Ovary (tissue), 9 donors: ENCODE measurements around the gene CYP2S1. TPM values are rescaled to one million over a fixed set of nuclear protein-coding genes. Genes with fewer than 3 reads are reported as not detected.
A peak's percentile ranks its signal among the peaks of the same experiment; 100 is the strongest.
"Not testable (repeated sequence)": the region's sequence is repeated elsewhere in the genome, so short reads cannot be mapped to it uniquely, and the experiment has no call there.

Experiments used
- DNase-seq, 5 donors: peaks; one replicate each; pipeline ENCODE4 v3.0.0-alpha.2; 2019 to 2020
- H3K27ac ChIP-seq, 2 donors: fragments of 200-600 bp; one replicate each; pipeline versions ENCODE4 v1.5.1 to v1.8.0; 2019 to 2022
- H3K27me3 ChIP-seq: fragments of 200-600 bp; one replicate; pipeline ENCODE4 v1.8.0; 2022
- H3K36me3 ChIP-seq: fragments of 200-600 bp; sonication (generic); one replicate; pipeline ENCODE4 v1.5.1; 2019
- H3K4me1 ChIP-seq: one replicate; pipeline ENCODE4 v1.8.1; 2013; ENCODE audit warnings: mild to moderate bottlenecking, moderate library complexity; ENCODE audit not compliant: insufficient read depth
- H3K4me3 ChIP-seq: fragments of 200-600 bp; sonication (generic); one replicate; pipeline ENCODE4 v1.5.1; 2017
- H3K9me3 ChIP-seq, 2 donors: fragments of 200-600 bp in 1 of 2; sonication (generic) in 1 of 2; one replicate each; pipeline versions ENCODE4 v1.5.1 to v1.8.1; 2013 to 2019; ENCODE audit warnings: mild to moderate bottlenecking in 1 of 2, moderate library complexity in 1 of 2
- CTCF ChIP-seq, 3 donors: fragments of 450-650 bp in 2 of 3; fragments of 200-600 bp in 1 of 3; IDR thresholded peaks; one replicate each; pipeline versions ENCODE4 v1.5.1 to v1.8.0; 2016 to 2022; ENCODE audit warnings: antibody characterized with exemption in 3 of 3, mild to moderate bottlenecking in 1 of 3
- EP300 ChIP-seq: sonication (generic); formaldehyde crosslinking; IDR thresholded peaks from one replicate; pipeline ENCODE4 v1.6.1; 2017; ENCODE audit warnings: antibody characterized with exemption
- POLR2A ChIP-seq: fragments of 450-650 bp; IDR thresholded peaks from one replicate; pipeline ENCODE4 v1.6.1; 2017; ENCODE audit warnings: antibody characterized with exemption, mild to moderate bottlenecking, moderate library complexity
- WGBS, 3 donors: extraction: QIAGEN DNeasy Blood & Tissue Kit in 1 of 3; methylation state at CpG; one replicate each; pipeline versions ENCODE4 v1.1.5 to v1.1.7; 2013 to 2017; 5-methylcytosine and 5-hydroxymethylcytosine counted together
- intact Hi-C, 4 donors: fragments of 100-400 bp; cut with DNase I; formaldehyde crosslinking; loops; one replicate each; pipeline versions ENCODE4 v1.11.0 to v1.15.1; 2022 to 2023
- polyA plus RNA-seq, 2 donors: library from polyadenylated mRNA; stranded (reverse); fragments of 200-250 nt in 1 of 2; fragments of 350-450 nt in 1 of 2; fragmentation: Illumina TruSeq in 1 of 2; extraction: RNeasy Lipid Tissue Mini Kit (QIAGEN cat#74804) in 1 of 2; gene quantifications; one replicate each; pipeline ENCODE4 v1.2.3, GENCODE V29; 2013 to 2014
- total RNA-seq, 7 donors: library from RNA; depleted of rRNA in 2 of 7; stranded (reverse); fragments of >200 nt in 2 of 7; fragmentation: NEBNext Ultra II Directional in 3 of 7; extraction: Animal tissue kit (Norgen Biotek cat#: 25700) in 3 of 7; gene quantifications; one replicate each; pipeline versions ENCODE4 v1.1.0 to v1.2.4, GENCODE V29; 2016 to 2023
- donor health status: DM: no; HTN: no; CAD: no; lungs with moderate emphysema.
- donor health status: DM: no; HTN: no; CAD: no.
- donor health status: Bipolar disorder and iron deficiency.
- donor health status: DM: yes; HTN: yes; CAD: no.
- donor health status: DM: no; HTN: no; CAD: no.
- donor health status: DM: yes; HTN: yes; CAD: no.

Gene CYP2S1
- total and polyA plus RNA-seq, 9 donors: 0.15 to 6.9 (median 1.1) TPM

- Histone ChIP-seq H3K4me1 (peaks cover 7% of the 10 kb centered on the region), H3K36me3 (no peaks in the 10 kb centered on the region)
These were observed 32.4 kb downstream of the CYP2S1 start for GRCh38 chr19:41225238-41226052.

GRCh38 chr19:41226053-41226873 is 33.2 kb downstream of the CYP2S1 start:
- peak; percentile 82 to 93 (median 85) for DNase-seq
- peak overlapping the region; percentile 65 to 84 for H3K27ac ChIP-seq
- H3K27me3 ChIP-seq: no peaks in the 10 kb centered on the region
- TF ChIP-seq EP300: no peak
- TF ChIP-seq CTCF (IDR thresholded peaks at IDR 0.05): peak in 1 of 3 donors; percentile 50
- H3K4me1 ChIP-seq: peaks cover 6% of the 10 kb centered on the region
- no peaks in the 10 kb centered on the region for H3K9me3 ChIP-seq
- intact Hi-C loops: no loop called here
- WGBS, 3 donors: 2% methylated on average over 66 to 67 of the region's 67 CpGs
- no peaks in the 10 kb centered on the region for H3K36me3 ChIP-seq
- H3K4me3 ChIP-seq: peak overlapping the region; percentile 42

More at GRCh38 chr19:41225238-41226052, 32.4 kb downstream of the CYP2S1 start:
- Histone ChIP-seq H3K9me3 (no peaks in the 10 kb centered on the region), H3K27ac (peak overlapping the region; percentile 65 to 84), H3K27me3 (no peaks in the 10 kb centered on the region), H3K4me3 (peak overlapping the region; percentile 42)
- intact Hi-C loops: no loop called here
- TF ChIP-seq EP300 (peak; percentile 21), POLR2A (no peak)
- peak in 3 of 5 donors; percentile 75 to 87 (median 82) for DNase-seq
- 46 to 47% (median 47%) methylated on average over 29 of the region's 29 CpGs for WGBS, 3 donors

- Histone ChIP-seq H3K27me3 (no peaks in the 10 kb centered on the region), H3K9me3 (no peaks in the 10 kb centered on the region), H3K4me1 (peaks cover 6% of the 10 kb centered on the region), H3K36me3 (no peaks in the 10 kb centered on the region), H3K4me3 (peak overlapping the region; percentile 42), H3K27ac (peak overlapping the region; percentile 65 to 84)
- intact Hi-C loops: no loop called here
- TF ChIP-seq CTCF (IDR thresholded peaks at IDR 0.05) (no peak), EP300 (no peak), POLR2A (no peak)
- 49 to 56% (median 54%) methylated on average over 9 of the region's 9 CpGs for WGBS, 3 donors
- DNase-seq: no peak
These were observed 33.9 kb downstream of the CYP2S1 start for GRCh38 chr19:41226874-41227390.

DNA sequence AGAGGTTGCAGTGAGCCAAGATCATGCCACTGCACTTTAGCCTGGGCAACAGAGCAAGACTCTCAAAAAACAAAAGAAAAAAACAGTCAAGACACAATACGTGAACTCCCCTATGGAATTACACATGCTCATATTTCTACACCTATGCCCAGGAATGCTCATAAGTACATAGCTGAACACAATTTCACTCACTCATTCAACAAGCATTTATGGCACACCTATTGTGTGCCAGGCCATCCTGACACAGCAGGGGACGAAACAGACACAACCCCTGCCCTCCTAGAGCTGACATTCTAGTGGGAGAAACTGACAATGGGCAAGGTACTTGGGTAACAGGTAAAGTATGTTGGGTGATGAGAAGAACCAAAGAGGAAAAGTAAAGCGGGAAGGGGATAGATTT is 35.5 kb downstream of the CYP2S1 start:
- WGBS, 3 donors: 67 to 79% (median 78%) methylated on average over 3 of the region's 3 CpGs
- H3K4me1 ChIP-seq: peaks cover 6% of the 10 kb centered on the region
- no peaks in the 10 kb centered on the region for H3K9me3 ChIP-seq
- H3K4me3 ChIP-seq: no peak overlapping the region
- H3K27me3 ChIP-seq: no peaks in the 10 kb centered on the region
- DNase-seq: no peak
- TF ChIP-seq EP300 (no peak), CTCF (IDR thresholded peaks at IDR 0.05) (no peak), POLR2A (no peak)
- no peaks in the 10 kb centered on the region for H3K36me3 ChIP-seq
- intact Hi-C loops: no loop called here
- no peak overlapping the region for H3K27ac ChIP-seq

DNA sequence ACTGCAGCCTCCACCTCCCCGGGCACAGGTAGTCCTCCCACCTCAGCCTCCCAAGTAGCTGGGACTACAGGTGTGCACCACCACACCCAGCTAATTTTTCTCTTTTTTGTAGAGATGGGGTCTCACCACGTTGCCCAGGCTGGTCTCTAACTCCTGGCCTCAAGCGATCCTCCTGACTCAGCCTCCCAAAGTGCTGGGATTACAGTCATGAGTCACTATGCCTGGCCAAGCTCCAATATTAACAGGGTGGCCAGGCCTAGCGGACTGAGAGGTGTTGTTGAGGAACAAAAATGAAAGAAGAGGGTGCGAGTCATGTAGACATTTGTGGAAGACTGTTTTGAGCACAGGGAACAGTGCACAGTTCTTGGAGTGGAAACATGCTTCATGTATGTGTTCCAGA is 36.3 kb downstream of the CYP2S1 start:
- DNase-seq, H3K4me1 ChIP-seq, H3K4me3 ChIP-seq, H3K36me3 ChIP-seq, H3K9me3 ChIP-seq, H3K27me3 ChIP-seq, H3K27ac ChIP-seq, intact Hi-C loops: not testable (repeated sequence)
- 85 to 88% (median 87%) methylated on average over 5 of the region's 5 CpGs for WGBS, 3 donors
